NCI-H2196 treated with DMSO at 0.1 percent for 48 hours (cell line): ENCODE data around the gene TUBA4B.

Experiments
- DNase-seq: peaks from one replicate; lab custom pipeline; 2025; ENCODE audit not compliant: unreplicated experiment; lab: John Stamatoyannopoulos, UW

The TUBA4B gene

GRCh38 chr2:219218732-219219701, 34.0 kb upstream of the TUBA4B start, which contains the start of gene ABCB6:
TSS of gene ABCB6 (minus strand) at chr2:219218958. CDS start at chr2:219218673, 285 bp downstream.
- peak; percentile 89 for DNase-seq

DNA sequence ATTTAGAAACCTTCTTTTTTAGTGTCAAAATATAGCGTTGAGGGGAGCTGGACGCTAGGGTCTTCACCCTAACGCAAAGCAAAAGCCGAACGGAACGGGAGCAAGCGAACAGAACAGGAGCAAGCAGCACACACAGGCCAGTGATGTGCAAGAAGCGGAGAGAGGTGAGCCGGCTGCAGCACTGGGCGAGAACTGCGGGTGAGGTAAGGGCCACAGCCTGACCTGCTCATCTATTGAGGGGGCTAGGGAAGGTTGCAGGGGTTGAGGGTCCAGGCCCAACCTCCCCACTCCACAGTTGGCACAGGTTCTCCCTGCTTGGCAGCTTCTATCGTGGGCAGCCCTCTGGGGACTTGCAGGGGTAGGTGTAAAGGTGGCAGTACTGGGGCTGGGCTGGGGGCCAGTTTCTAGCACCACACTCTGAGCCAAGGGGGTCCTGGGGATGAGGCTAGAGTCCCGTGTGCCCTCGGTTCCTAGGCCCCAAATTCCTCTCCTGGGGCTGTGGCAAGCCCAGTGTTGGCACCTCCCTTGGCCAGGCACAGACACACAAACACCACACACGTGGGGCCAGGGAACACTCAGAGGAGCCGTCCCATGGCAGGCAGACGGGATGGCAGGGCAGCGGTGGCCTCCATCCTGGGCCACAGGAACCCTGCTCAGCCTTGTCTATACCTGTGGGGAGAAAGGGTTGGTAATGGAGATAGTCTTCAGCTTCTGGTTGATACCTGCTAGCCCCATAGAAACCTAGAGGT, 33.1 kb upstream of the TUBA4B start:
- no peak for DNase-seq

DNA sequence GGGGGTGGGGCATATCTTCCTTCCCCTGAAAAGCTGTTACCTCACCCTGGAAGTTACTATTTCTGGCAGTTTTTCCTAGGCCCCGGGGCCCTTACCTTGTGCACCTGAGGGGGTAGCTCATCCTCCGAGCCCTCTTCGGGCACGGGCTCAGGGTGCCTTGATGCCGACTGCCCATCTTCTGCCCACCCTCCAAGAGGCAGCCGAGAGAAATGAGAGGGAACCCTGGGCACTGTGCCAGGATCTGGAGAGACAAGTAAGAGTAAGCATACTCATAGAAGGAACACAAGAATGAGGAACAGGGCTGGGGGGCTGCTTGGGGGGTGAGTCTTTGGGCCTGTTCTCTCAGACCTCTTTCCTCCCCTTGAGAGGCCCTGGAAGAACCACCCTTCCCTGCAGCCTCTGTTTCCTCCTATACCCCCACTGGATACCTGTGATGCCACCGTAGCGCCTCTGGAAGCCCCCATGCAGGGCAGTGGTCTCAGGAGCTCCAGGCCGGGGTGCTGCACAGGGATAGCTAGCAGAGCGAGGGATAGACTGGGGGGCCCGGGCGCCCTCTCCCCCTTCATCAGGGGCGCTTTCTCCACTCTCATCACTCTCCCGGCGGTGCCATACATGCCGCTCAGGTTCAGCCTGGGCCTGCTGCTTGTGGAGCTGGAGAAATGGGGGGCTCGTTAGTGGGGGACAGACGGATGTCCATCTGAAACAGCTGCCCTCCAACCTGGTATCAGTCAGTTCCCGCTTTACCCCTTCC, 32.2 kb upstream of the TUBA4B start:
- DNase-seq, result no peak

GRCh38 chr2:219221957-219222518, 31.0 kb upstream of the TUBA4B start:
- no peak for DNase-seq

- no peak for DNase-seq
Observed at GRCh38 chr2:219223831-219224610, 29.0 kb upstream of the TUBA4B start.

DNA sequence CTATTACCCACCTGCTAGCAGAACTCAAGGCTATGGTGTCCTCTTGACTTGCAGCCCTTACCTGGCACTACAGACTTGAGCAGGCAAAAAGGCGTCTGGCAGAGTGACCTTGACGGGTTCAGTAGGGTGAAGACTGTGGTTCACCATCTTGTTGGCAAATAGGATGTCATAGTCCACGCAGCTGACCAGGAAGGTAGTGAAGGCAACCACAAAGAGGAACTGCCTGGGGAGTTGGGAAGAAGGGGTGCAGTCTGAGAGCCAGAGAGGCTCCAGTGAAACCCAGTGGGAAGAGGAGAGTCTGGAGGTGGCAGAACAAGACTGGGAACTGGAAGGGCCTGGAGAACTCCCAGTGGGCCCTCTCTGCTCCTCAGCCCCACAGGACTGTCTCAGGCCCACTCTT, 27.7 kb upstream of the TUBA4B start:
- DNase-seq, result no peak

GRCh38 chr2:219228041-219228910, 24.8 kb upstream of the TUBA4B start:
- no peak for DNase-seq

- no peak for DNase-seq
Observed at GRCh38 chr2:219228911-219229304, 24.1 kb upstream of the TUBA4B start.

GRCh38 chr2:219229305-219230058, 23.6 kb upstream of the TUBA4B start, which contains the start of the genes ANKZF1 and ATG9A:
TSS of gene ANKZF1 (plus strand) at chr2:219229806. CDS start at chr2:219230258, 452 bp downstream.
TSS of gene ATG9A (minus strand) at chr2:219229636. CDS start at chr2:219228024, 1,612 bp downstream.
- peak; percentile 98 for DNase-seq

GRCh38 chr2:219230059-219230540, 22.9 kb upstream of the TUBA4B start:
- DNase-seq, result no peak

GRCh38 chr2:219234331-219234730, 18.7 kb upstream of the TUBA4B start:
- no peak for DNase-seq

GRCh38 chr2:219243291-219243761, 9.7 kb upstream of the TUBA4B start:
- no peak for DNase-seq

- DNase-seq, result no peak
Observed at GRCh38 chr2:219244789-219245147, 8.3 kb upstream of the TUBA4B start.

DNA sequence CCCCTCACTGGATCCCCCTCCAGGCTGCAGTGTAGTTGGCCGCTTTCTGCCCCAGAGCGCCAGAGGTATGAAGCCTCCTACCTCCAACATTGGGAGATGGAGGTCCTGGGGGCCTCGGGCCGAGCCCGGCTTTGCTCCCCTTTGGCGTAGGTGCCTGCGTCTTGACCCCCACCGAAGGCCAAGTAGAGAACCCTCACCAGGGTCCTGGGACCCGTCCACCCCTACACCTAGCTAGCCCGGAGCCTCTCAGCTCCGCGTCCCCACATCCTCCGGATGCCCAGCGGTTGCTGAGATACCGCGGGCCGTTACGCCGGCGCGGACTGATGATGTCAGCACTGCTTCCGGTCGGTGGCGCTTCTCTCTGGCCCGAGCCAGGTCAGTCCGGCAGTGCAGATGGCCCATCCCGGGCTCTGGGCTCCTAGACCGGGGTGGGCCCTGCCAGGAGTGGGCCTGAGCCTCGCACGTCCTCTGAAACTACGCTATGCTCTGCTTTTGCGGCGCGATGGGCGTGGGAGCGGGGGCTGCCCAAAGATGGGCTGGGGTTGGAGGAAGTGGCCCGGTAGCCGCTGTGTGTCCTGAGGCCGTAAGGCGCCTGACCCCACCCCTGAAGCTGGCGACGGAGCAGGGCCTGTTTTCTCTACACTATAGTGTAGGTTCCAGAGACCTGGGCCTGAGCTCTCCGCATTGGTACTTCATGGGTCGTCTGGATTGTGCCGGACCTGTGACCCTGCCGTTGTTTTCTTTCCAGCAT, 7.7 kb upstream of the TUBA4B start, which contains the start of the genes GLB1L and STK16:
Gene GLB1L (minus strand): TSS at position 297 of the 751 bp plus-strand sequence. CDS start 1,871 bp downstream, outside the sequence.
Gene STK16 (plus strand): TSS at position 332 of the 751 bp plus-strand sequence. CDS start 521 bp downstream, outside the sequence.
- peak; percentile 64 for DNase-seq

- no peak for DNase-seq
Observed at GRCh38 chr2:219245899-219246230, 7.2 kb upstream of the TUBA4B start.

GRCh38 chr2:219246559-219246958, 6.5 kb upstream of the TUBA4B start:
- no peak for DNase-seq
